Activated CD4-positive, alpha-beta memory T cell treated with anti-CD3 and anti-CD28 coated beads, Interleukin-2, amount 10 ng/mL, durations not matched to agents 7 days and 5 days (primary cell): Measurements from ENCODE around the gene SEC62. TPM values are rescaled to one million over a fixed set of nuclear protein-coding genes. Genes with fewer than 3 reads are reported as not detected.
"Not testable (repeated sequence)": the region's sequence is repeated elsewhere in the genome, so short reads cannot be mapped to it uniquely, and the experiment has no call there.

Experiments
- CTCF ChIA-PET: fragments of 350-600 bp; sonication (Branson Sonifier 250); formaldehyde crosslinking; loops from one replicate; lab custom pipeline; 2021; ENCODE audit warnings: antibody characterized with exemption, inconsistent platforms; lab: Charles Lee
- POLR2A ChIA-PET: fragments of 350-600 bp; sonication (Branson Sonifier 250); formaldehyde crosslinking; loops from one replicate; lab custom pipeline; 2021; ENCODE audit warnings: antibody characterized with exemption; lab: Charles Lee
- DNase-seq: peaks from one replicate; pipeline ENCODE4 v3.0.0-alpha.2; 2020
- H3K27ac Mint-ChIP-seq: one replicate; pipeline ENCODE4 v1.8.0; 2021; ENCODE audit warnings: mild to moderate bottlenecking, mixed read lengths
- H3K27me3 Mint-ChIP-seq: one replicate; pipeline ENCODE4 v1.8.0; 2021; ENCODE audit warnings: mixed read lengths
- H3K36me3 Mint-ChIP-seq: one replicate; pipeline ENCODE4 v1.8.0; 2021; ENCODE audit warnings: low read depth, mixed read lengths
- H3K4me1 Mint-ChIP-seq: one replicate; pipeline ENCODE4 v1.8.0; 2021; ENCODE audit warnings: mixed read lengths
- H3K4me3 Mint-ChIP-seq: one replicate; pipeline ENCODE4 v1.8.0; 2021; ENCODE audit warnings: mild to moderate bottlenecking, mixed read lengths
- H3K9me3 Mint-ChIP-seq: one replicate; pipeline ENCODE4 v1.8.0; 2021; ENCODE audit warnings: mixed read lengths
- total RNA-seq, 2 experiments: library from RNA; stranded (reverse); gene quantifications; one replicate each; pipeline ENCODE4 v1.2.3, GENCODE V29; 2021

The SEC62 gene
- total RNA-seq, 2 experiments from 2014 or later: 53.7 to 57.9 TPM

DNA sequence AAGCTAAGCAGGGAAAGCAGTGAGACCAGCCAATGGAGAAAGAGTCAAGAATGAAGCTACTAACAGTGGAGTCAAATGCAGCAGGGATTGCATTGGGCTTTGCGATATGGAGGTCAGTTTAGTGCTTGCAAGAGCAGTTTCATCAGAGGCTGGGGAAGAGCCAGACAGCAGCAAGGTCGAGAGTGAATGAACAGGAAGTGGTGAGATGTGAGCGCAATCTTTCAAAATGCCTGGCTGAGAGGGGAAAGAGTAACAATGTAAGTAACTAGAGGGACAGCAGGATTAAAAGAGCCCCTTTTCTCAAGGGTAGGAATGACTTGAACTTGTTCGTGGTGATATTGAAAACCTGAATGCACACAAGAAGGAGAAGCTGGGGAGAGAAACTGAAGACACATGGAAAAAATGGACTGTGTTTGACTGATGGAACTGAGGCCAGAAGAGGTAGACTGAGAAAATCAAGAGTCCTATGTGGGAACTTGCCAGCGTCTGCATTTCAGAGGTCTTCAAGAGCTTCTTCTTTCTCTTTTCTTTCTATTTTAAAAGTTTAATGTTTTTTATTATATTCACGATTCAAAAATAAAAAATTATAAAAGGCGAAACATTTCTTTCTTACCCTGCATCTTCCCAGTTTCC, 40.5 kb downstream of the SEC62 start:
- Mint-ChIP-seq H3K4me1 (peaks cover 30% of the 10 kb centered on the region), H3K4me3 (no peak overlapping the region), H3K27me3 (no peaks in the 10 kb centered on the region), H3K27ac (peak overlapping the region; percentile 44), H3K36me3 (peaks cover 4% of the 10 kb centered on the region), H3K9me3 (no peaks in the 10 kb centered on the region)
- ChIA-PET CTCF (no interaction called here), POLR2A (interaction anchor here (0.6 to 1.3 kb wide), 3 partner anchors 15 to 173 kb away, joined by 3 read pairs; no protein-coding TSS in a partner anchor)
- DNase-seq: peak; percentile 55

GRCh38 chr3:170010498-170010897, 43.9 kb downstream of the SEC62 start:
- DNase-seq: no peak
- no peak overlapping the region for H3K27ac Mint-ChIP-seq
- ChIA-PET POLR2A (no interaction called here), CTCF (no interaction called here)
- no peak overlapping the region for H3K4me3 Mint-ChIP-seq
- H3K27me3 Mint-ChIP-seq: no peaks in the 10 kb centered on the region
- H3K4me1 Mint-ChIP-seq: peaks cover 19% of the 10 kb centered on the region
- peaks cover 4% of the 10 kb centered on the region for H3K36me3 Mint-ChIP-seq
- no peaks in the 10 kb centered on the region for H3K9me3 Mint-ChIP-seq

DNA sequence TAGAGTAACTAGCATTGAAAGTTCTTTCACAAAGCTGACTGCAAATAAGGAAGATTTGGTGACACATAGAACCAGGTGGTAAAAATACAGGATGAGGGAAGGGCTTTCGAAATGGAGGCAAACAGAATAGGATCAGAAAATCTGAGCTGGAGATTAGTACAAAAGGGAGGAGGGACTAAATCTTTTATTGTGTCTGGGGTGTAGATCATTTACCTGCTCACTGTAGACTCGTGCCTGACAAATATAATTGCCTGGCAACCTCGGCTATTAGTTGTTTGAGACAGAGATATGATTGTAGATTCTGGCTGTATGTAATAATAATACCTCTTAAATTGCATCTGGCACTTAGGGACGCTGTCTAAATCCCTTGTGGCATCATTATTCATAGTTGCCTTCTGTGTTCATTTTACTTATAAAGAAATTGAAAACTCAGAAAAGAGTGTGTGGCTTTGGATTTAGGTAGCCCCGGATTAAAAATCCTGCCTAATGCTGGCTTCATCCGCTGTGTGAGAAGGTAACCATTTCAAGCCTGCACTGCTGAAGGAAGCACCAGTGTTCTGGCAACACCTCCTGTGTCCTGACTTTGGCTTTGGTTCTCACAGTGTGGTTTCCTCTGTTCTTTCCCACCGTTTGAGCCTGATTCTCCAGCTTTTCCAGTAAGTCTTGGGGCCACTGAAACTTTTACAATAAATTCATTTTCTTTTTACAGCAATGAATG, 46.2 kb downstream of the SEC62 start:
- Mint-ChIP-seq H3K4me3 (no peak overlapping the region), H3K27me3 (peaks cover 10% of the 10 kb centered on the region), H3K4me1 (peaks cover 4% of the 10 kb centered on the region), H3K36me3 (no peaks in the 10 kb centered on the region), H3K9me3 (no peaks in the 10 kb centered on the region), H3K27ac (no peak overlapping the region)
- ChIA-PET CTCF (interaction anchor here (2.1 kb wide), 1 partner anchor 9 kb away, joined by 7 read pairs; no protein-coding TSS in a partner anchor), POLR2A (no interaction called here)
- DNase-seq: no peak

GRCh38 chr3:170016057-170016456, 49.5 kb downstream of the SEC62 start:
- POLR2A ChIA-PET: no interaction called here
- H3K27ac Mint-ChIP-seq: no peak overlapping the region
- no peak for DNase-seq
- CTCF ChIA-PET: interaction anchor here (1.0 kb wide), 1 partner anchor 13 kb away, joined by 3 read pairs; no protein-coding TSS in a partner anchor
- H3K9me3 Mint-ChIP-seq: no peaks in the 10 kb centered on the region
- H3K36me3 Mint-ChIP-seq: no peaks in the 10 kb centered on the region
- H3K4me3 Mint-ChIP-seq: no peak overlapping the region
- H3K27me3 Mint-ChIP-seq: peaks cover 18% of the 10 kb centered on the region
- H3K4me1 Mint-ChIP-seq: peaks cover 1% of the 10 kb centered on the region

GRCh38 chr3:170019306-170019705, 52.7 kb downstream of the SEC62 start:
- POLR2A ChIA-PET: interaction anchor here (1.1 kb wide), 1 partner anchor 52 kb away, joined by 3 read pairs; no protein-coding TSS in a partner anchor
- not testable (repeated sequence) for H3K4me3 Mint-ChIP-seq, H3K27ac Mint-ChIP-seq, DNase-seq, H3K4me1 Mint-ChIP-seq, H3K9me3 Mint-ChIP-seq, H3K36me3 Mint-ChIP-seq
- H3K27me3 Mint-ChIP-seq: peaks cover 18% of the 10 kb centered on the region
- CTCF ChIA-PET: interaction anchor here (1.6 kb wide), 1 partner anchor 14 kb away, joined by 6 read pairs; no protein-coding TSS in a partner anchor

GRCh38 chr3:170021083-170021482, 54.5 kb downstream of the SEC62 start:
- Mint-ChIP-seq H3K4me1 (peaks cover 5% of the 10 kb centered on the region), H3K27ac (no peak overlapping the region)

DNA sequence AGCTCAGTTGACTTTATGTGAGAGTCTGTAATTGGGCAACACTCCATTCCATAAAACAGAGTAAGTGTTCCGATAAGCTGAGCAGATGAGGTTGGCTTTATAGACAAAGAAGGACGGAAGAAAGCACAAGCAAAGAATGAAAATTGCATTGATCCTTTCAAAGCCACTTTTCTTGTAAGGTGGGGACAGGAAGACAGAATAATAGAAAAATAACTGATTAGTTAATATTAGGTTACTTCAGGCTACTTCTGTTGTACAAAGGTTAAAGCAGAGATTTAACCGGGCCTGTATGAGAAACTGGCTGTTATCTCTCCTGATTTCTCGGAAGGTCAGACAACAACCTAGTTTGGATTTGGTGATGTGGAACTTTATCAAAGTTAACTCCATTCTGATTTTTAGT, 55.7 kb downstream of the SEC62 start:
- Mint-ChIP-seq H3K4me3 (no peak overlapping the region), H3K27me3 (peaks cover 8% of the 10 kb centered on the region), H3K4me1 (peaks cover 13% of the 10 kb centered on the region), H3K9me3 (no peaks in the 10 kb centered on the region), H3K36me3 (peaks cover 2% of the 10 kb centered on the region), H3K27ac (no peak overlapping the region)
- no peak for DNase-seq
- ChIA-PET CTCF (no interaction called here), POLR2A (interaction anchor here (0.6 kb wide), 1 partner anchor 15 kb away, joined by 3 read pairs; no protein-coding TSS in a partner anchor)

More at GRCh38 chr3:170021083-170021482, 54.5 kb downstream of the SEC62 start:
- peaks cover 18% of the 10 kb centered on the region for H3K27me3 Mint-ChIP-seq
- DNase-seq: no peak
- CTCF ChIA-PET: interaction anchor here (0.6 to 1.6 kb wide), 5 partner anchors 9 to 159 kb away, joined by 3 to 7 read pairs (median 3); no protein-coding TSS in a partner anchor
- no peak overlapping the region for H3K4me3 Mint-ChIP-seq
- H3K36me3 Mint-ChIP-seq: no peaks in the 10 kb centered on the region
- H3K9me3 Mint-ChIP-seq: no peaks in the 10 kb centered on the region
- POLR2A ChIA-PET: no interaction called here

- no peak for DNase-seq
- CTCF ChIA-PET: no interaction called here
- peaks cover 2% of the 10 kb centered on the region for H3K9me3 Mint-ChIP-seq
- H3K27me3 Mint-ChIP-seq: peaks cover 8% of the 10 kb centered on the region
- no peak overlapping the region for H3K27ac Mint-ChIP-seq
- H3K4me3 Mint-ChIP-seq: no peak overlapping the region
- peaks cover 21% of the 10 kb centered on the region for H3K4me1 Mint-ChIP-seq
- POLR2A ChIA-PET: no interaction called here
- peaks cover 2% of the 10 kb centered on the region for H3K36me3 Mint-ChIP-seq
Measured at GRCh38 chr3:170023165-170023564, 56.6 kb downstream of the SEC62 start.

- Mint-ChIP-seq H3K36me3 (peaks cover 5% of the 10 kb centered on the region), H3K27ac (no peak overlapping the region), H3K27me3 (peaks cover 2% of the 10 kb centered on the region), H3K4me1 (peaks cover 21% of the 10 kb centered on the region), H3K4me3 (no peak overlapping the region), H3K9me3 (peaks cover 2% of the 10 kb centered on the region)
- POLR2A ChIA-PET: no interaction called here
- CTCF ChIA-PET: interaction anchor here (0.7 kb wide), 1 partner anchor 359 kb away, joined by 3 read pairs; no protein-coding TSS in a partner anchor
- no peak for DNase-seq
Measured at GRCh38 chr3:170024581-170024980, 58.0 kb downstream of the SEC62 start.

- Mint-ChIP-seq H3K4me1 (peaks cover 26% of the 10 kb centered on the region), H3K27ac (peak overlapping the region; percentile 51), H3K9me3 (peaks cover 2% of the 10 kb centered on the region), H3K4me3 (no peak overlapping the region), H3K36me3 (peaks cover 5% of the 10 kb centered on the region), H3K27me3 (no peaks in the 10 kb centered on the region)
- CTCF ChIA-PET: interaction anchor here (1.0 kb wide), 1 partner anchor 276 kb away, joined by 3 read pairs; no protein-coding TSS in a partner anchor
- POLR2A ChIA-PET: interaction anchor here (1.0 to 1.1 kb wide), 2 partner anchors 17 to 60 kb away, joined by 3 read pairs; no protein-coding TSS in a partner anchor
- peak; percentile 61 for DNase-seq
Measured at GRCh38 chr3:170027233-170028102, 60.9 kb downstream of the SEC62 start.

- DNase-seq: peak; percentile 71
- H3K4me3 Mint-ChIP-seq: no peak overlapping the region
- H3K27ac Mint-ChIP-seq: peak overlapping the region; percentile 49
- peaks cover 7% of the 10 kb centered on the region for H3K9me3 Mint-ChIP-seq
- peaks cover 34% of the 10 kb centered on the region for H3K4me1 Mint-ChIP-seq
- no peaks in the 10 kb centered on the region for H3K27me3 Mint-ChIP-seq
- ChIA-PET CTCF (interaction anchor here (0.7 to 2.8 kb wide), 4 partner anchors 13 to 66 kb away, joined by 3 to 15 read pairs (median 5); no protein-coding TSS in a partner anchor), POLR2A (interaction anchor here (0.7 to 1.8 kb wide), 5 partner anchors 23 to 262 kb away, joined by 3 to 11 read pairs (median 3); partner anchors contain the start of genes PHC3 and SEC62)
- peaks cover 7% of the 10 kb centered on the region for H3K36me3 Mint-ChIP-seq
Measured at GRCh38 chr3:170033489-170033888, 66.9 kb downstream of the SEC62 start.
